ENCODE measurements around the gene SIRT7.
A peak's percentile ranks its signal among the peaks of the same experiment; 100 is the strongest.

Gene SIRT7

DNA sequence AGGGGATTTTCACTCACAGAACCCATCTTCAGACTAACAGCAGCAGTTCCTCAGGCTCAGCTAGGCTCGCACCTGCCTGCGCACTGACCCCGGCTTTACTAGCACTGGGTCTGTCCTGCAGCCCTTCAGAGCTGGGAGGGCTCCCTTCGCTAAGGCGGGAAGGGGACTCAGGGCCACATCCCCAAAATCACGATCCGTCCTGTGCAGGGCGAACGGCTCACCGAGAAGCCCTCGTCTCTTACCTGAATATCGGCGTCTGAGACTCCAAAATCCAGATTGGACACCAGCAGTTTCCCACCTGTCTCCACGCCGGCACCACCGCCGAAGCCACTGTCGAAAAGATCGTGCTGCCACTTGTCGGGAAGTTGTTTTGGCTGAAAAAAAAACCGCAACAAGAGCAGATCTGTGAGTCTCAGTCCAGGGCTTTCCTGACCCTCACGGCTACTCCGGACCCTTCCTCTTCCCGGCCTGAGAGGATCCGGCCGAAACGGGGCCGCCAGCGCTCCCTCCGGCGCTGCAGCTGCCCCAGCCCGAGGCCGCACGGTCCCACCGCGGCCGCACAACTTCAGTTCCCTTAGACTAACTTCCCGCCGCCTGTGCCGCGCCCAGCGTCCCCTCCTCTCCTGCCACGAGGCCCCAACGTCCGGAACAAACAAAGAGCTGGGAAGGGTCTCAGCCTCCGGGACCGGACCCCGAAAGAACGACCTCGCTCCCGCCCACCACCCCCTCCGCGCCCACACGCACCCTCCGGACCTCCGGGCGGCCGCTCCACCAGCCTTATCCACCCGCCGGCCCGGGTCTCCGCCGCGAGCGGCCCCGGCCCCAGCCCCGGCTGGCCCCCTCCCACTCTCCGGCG, 27.3 kb downstream of the SIRT7 start:
- no peak for DNase-seq (ENCODE audit: insufficient read length, low spot score)
- no peak for FAIRE-seq

DNA sequence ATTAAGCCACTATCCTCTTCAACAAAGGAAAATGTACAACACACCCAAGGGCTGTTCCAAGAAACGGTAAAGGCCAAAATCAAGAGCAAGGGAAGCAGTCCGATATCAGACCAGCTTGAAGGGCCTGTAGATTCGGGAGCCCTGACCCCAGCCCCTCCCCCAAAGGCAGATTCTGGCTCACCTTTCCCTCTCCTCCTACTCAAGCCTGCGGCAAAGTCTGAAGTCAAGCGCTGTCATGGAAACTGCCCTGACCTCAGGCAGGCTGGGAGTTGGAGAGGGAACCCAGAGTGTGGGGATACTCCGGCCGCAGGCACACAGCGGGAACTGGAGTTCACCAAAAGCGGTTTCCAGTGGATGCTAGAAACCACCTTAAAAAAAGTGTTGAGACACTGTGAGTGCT, 28.4 kb downstream of the SIRT7 start:
- DNase-seq (ENCODE audit: insufficient read length, low spot score): no peak
- FAIRE-seq: no peak

DNA sequence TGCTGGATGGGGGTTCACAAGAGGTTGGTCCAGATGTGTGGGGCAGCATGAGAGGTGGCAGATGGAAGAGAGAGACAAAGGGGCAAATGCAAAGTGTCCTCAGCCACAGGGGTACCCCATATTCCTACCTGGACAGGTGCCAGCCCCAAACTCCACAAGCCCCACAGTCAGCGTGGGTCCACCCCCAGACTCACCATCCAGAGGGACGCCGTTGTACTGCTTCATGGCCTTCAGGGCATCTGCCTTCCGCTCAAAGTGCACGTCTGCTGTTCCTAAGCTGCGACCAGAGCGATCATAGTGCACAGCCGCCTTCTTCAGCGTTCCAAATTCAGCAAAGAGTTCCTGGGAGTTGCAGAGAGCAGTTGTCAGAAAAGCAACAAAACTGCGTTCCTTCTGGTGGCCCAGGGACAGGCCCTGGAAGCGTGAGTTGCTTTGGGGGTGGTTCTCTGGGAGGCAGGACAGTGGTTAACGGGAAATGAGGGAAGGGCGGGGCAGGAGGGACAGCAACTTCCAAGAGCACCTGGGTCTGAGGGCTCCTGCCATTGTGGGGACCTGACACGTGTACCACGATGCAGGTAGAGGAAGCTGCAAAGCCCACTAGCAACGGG, 28.9 kb downstream of the SIRT7 start:
- DNase-seq (ENCODE audit: insufficient read length, low spot score) (no peak), FAIRE-seq (no peak)

DNA sequence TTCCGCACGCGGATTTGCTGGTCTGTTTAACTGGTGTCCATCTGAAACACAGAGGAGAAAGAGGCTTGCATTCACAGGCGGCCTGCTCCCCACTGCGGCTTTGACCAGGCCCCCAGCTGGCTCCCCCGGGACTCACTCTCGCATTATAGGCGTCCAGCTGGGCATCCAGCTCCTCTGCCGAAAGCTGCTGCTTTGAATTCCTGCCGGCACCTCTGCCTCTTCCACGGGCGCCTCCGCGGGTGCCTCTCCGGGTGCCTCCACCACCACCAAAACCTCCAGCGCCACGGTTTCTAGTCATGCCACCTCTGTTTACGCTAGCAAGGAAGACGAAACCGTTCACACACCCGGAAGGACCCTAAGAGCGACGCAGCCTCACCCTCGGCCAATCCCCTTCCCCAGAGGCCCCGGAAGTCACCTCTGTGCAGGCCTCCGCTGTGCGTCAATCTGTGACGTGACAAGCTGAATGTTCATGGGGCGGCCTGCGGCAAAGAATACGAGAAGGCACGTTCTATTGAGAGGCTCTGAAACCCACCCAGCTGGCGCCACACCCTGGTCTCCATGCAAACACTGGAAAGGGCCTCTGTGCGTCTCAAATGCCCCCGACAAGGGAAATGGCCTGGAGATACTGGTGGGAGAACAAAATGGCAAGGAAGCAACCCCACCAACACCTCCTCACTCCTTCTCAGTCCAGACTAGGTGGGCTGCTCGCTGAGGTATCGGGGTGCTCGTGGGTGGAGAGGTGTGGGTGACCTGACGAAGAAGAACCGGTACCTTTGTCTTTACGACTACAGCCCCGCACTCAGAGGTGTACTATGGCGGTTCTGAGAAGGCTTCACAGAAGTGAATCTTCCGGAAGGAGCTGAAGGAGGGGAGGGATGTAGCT, 29.6 kb downstream of the SIRT7 start:
- FAIRE-seq (no peak), DNase-seq (ENCODE audit: insufficient read length, low spot score) (no peak)

DNA sequence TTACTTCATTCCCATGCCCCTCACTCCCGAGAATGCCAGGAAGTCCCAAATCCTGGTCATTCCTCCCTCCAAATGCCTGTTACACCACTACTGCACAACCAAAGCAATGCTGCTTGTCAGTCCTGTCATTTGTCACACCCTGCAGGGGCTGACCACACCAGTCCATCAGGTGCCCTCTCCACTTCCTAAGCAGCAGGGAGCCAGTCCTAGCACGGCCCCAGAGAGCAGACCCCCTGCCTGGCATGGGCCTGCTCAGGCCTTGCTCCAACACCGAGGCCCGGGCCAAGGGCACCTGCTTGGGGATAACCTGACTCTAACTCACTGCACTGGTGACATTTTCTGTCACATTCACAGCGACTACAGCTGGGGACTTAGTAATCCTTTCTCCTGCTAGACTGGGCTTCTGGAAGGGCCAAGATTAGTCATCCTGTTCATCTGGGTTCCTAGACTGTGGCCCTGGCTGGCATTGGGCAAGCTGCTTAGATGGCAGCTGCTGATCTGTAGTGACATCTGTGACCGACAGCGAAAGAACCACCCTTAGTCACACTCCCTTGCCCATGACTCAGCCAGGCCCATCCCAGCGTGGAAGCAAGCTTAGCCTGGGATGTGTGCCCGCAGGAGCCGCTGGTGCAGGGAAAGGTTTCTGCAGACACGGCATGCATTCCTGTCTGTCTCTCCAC, 32.0 kb downstream of the SIRT7 start:
- FAIRE-seq (no peak), DNase-seq (ENCODE audit: insufficient read length, low spot score) (no peak)

DNA sequence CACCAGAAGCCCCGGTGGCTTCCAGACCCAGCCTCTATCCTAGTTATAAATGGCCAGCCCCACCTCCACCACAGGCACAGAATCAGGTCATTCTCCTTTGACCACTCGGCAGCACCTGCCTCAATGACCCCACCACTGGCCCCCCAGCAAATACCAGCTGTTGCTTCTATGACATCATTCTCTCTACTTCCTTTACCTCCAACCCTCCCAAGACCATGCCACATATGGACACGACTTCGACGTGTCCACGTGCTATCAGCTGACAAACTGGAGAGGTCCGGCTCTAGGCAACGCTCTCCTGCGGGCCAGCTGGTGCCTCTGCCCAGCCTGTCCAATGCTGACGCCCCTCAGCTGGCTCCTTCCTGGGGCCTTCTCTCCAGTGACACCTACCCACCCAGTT, 32.5 kb downstream of the SIRT7 start:
- DNase-seq (ENCODE audit: insufficient read length, low spot score) (no peak), FAIRE-seq (no peak)

DNA sequence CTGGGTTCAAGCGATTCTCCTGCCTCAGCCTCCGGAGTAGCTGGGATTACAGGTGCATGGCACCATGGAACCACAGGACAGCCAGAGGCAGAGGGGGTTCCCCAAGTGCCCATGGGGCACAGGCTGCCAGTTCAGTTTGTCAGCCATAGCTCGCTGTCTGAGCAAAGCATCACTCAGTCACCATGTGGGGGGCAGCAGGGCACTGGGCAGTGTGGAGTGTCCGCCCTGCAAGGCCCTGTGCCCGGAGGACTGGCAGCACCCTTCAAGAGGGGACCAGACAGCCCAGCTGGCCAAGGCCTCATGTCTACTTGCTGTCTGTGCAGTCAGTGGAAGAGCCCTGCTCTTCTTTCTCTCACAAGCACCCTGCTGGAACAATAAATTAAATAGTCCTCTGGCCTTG, 33.0 kb downstream of the SIRT7 start:
- DNase-seq (ENCODE audit: insufficient read length, low spot score) (no peak), FAIRE-seq (no peak)

DNA sequence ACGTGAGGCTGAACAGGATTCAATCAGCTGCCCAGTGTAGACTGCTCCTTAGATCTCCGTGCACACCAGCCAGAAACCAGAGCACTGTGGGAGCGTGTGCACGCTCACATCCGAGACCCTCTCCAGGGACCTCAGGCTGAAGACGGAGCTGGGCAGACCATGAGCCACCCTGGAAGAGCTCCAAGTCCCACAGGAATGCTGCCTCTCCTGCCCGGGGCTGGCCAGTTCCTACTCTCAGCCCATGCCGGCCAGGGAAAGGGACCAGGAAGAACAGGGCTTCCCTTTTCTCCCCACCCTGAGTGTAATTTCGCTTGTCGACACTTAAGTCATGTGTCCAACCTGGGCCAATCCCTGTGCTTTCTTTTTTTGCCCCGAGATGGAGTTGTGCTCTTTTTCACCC, 33.5 kb downstream of the SIRT7 start:
- no peak for DNase-seq (ENCODE audit: insufficient read length, low spot score)
- no peak for FAIRE-seq

DNA sequence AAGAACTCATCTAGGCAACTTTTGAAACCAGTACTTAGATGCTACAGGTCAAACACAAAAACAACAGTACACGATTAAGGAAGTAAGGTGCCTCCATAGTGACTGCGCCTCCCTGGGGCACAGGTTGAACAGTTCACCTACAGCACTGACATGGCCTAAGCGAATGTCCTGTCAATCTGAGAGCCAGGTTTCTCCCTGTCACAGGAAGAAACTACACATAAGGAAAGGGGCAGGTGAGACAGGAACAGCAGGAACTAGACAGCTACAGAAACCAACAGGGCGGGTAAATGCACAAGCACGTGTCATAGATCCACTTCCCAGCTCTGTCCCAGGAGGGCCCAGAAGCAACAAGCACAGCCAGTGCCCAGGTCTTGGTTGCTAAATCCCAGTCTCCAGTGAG, 38.9 kb downstream of the SIRT7 start:
- DNase-seq (ENCODE audit: insufficient read length, low spot score) (no peak), FAIRE-seq (no peak)

DNA sequence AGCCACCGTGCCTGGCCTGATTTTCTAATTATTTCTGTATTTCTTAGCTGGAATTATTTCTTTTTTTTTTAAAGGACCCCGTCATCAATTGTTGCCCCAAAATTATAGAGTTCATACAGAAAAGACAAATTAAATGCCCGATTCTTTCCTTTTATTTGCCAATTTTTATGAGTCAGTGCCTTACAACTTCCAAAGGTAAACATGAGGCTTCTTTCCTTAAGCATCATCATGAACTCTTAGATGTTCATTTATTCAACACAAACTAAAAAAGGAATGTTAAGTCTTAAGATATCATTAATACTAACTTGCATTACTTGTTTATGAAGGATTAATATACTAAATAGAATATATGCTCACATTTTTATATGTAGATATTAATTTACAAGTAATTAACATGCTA, 39.7 kb downstream of the SIRT7 start:
- FAIRE-seq (no peak), DNase-seq (ENCODE audit: insufficient read length, low spot score) (no peak)

DNA sequence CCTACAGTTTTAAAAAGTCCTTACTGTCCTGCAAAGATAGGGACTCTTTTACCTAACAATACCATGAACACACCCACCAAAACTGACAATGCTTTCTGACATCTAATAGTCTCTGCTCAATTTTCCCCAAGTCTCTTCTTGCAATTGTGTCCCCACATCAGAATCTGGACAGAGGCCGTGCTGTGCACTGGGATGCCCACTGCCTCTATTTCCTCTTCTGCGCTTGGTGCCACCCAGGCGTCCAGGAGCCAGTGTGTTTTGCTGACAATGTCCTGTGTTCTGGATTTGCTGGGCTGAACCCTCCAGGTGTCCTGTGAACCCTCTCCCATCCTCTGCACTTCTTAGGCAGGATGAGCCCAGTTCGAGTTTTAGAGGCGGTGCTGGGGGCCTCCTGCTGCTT, 40.4 kb downstream of the SIRT7 start:
- FAIRE-seq (no peak), DNase-seq (ENCODE audit: insufficient read length, low spot score) (no peak)

DNA sequence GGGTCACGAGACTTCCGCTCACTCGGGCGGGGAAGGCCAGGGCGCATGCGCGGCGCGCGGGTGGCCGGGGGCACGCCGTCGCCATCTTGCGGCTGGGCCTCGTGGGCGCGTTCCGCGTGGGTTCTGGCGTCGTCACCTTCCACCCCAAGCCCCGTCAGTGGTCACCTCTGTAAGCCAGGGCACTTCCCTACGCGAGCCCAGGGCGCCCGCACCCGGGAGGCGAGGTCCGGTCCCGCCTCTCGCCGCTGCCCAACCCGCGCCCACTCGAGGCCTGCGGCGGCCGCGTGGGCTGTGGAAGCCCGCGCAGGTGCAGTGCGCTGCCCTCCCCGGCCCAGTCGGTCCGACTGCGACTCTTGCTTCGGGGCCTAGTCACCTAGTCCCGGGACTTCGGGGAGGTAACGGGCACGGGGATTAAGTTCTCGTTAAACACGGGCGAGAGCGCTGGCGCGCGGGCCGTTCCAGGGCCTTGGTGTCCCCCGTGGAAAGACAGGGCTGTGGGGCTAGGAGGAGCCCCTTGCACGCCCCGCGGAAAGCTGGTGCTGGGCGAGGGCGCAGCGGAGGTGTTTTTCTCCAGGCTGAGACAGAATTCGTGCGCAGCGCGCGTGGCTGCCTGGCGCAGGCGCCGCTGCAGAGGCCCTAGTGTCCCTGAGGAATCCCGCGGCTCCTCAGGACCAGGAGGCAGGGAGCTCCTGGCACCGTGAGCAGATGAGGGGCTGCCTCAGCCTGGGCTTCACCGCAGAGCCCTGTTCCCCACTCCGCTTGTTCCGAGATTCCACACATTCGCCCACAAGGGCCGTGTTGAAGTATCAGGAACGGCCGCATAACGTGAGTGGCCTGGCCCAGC, 46.4 kb downstream of the SIRT7 start:
- peak; percentile 97 for DNase-seq (ENCODE audit: insufficient read length, low spot score)

DNA sequence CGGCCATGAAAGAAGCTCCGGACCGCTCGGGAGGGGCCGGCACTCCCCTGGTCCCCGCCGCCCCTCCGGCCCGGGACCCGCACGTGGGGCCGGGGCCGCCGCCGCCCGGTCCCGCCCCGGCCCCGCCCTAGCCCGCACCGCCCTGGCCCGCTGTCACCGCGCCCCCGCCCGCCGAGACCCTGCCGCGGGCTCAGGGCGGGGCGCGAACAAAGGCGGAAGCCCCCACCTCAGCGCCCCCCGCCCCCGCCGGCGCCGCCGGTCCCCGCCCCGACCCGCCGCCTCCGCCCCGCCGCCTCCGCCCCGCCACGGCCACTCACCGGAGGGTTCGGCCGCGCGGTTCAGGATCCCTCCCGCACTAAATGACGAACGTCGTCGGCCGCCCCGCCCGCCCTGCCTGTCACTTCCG, 47.0 kb downstream of the SIRT7 start, which contains the start of gene ARHGDIA:
Gene ARHGDIA (minus strand): TSS at position 357 of the 406 bp plus-strand sequence. CDS start 1,407 bp downstream, outside the sequence.
- FAIRE-seq: no peak
- no peak for DNase-seq (ENCODE audit: insufficient read length, low spot score)

More for the DNA sequence above, 46.4 kb downstream of the SIRT7 start:
- FAIRE-seq: peak; percentile 52

DNA sequence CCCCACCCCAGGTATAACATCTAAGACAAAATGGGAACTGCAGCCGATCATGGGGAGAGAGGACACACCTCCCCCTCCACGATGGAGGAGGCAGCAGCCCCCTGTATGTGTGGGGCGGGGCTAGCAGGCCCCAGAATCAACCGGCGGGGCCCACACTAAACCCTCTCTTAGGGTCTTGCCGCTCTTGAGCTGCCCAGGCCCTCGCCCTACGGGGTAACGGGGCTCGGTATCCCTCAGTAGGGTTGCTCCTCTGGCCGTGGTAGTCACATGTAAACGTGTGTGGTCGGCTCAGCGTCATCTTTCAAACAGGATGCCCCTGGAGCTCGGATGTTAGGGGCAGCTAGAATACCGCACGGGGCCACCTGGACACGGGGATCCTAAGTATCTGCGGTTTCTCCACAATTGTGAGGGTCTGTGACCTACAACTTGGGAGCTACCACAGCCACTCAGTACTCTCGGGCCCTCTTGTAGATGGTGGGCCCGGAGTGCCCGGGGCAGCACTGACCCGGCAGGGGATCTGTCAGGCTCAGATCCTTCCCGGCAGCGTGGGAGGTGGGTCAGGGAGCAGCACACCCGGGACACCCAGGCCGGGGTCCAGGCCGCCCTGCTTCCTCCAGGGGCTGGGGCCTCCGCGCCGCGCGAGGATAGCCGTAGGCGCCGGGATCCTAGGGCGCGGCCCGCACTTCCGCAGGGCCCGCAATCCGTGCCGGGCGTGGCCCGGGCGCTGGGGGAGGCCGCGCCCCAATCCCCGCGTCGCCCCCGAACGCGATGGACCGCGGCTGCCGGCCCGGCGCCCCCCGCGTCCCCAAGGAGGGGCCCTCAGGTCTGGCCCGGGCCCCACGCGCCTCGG, 47.6 kb downstream of the SIRT7 start:
- DNase-seq (ENCODE audit: insufficient read length, low spot score) (peak; percentile 37), FAIRE-seq (no peak)

DNA sequence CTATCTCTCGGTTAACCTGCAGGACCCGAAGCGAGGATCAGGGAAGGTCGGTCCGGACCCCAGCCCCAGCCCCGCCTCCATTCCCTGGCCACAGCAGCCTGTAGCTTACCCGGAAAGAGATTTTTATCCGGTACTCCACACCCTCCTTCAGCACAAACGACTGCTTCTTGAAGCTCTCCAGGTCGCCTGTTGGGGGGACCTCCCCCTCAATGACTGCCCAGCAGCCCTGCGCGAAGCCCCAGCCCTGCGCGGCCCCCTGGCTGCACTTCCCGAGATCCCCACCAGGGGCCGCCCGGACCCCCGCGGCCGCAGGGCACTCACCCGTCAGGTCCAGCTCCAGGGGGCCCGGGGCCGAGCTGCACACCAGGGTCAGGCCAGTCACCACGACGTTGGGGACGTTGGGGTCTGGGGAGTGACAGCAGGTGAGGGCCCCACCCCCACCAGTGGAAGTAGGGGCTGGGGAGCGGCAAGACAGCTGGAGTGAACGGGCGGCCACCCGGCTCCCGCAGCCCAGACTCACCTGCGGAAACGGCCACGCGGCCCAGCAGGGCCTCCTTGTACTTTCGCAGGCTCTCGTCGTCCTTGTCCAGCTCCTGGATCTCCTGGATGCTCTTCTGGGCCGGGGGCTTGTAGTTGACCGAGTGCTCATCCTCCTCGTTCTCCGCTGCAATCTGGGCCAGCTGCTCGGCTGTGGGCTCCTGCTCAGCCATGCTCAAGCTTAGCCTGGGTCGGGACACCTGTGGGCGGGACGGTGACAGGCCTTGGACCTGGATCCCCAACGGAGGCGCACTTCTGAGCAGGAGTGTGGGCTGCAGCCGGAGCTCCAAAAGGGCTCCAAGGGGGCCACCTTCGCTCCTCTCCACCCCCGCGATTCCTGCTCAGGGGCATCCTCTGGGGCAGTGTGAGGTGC, 48.5 kb downstream of the SIRT7 start:
- peak; percentile 57 for DNase-seq (ENCODE audit: insufficient read length, low spot score)
- no peak for FAIRE-seq

DNA sequence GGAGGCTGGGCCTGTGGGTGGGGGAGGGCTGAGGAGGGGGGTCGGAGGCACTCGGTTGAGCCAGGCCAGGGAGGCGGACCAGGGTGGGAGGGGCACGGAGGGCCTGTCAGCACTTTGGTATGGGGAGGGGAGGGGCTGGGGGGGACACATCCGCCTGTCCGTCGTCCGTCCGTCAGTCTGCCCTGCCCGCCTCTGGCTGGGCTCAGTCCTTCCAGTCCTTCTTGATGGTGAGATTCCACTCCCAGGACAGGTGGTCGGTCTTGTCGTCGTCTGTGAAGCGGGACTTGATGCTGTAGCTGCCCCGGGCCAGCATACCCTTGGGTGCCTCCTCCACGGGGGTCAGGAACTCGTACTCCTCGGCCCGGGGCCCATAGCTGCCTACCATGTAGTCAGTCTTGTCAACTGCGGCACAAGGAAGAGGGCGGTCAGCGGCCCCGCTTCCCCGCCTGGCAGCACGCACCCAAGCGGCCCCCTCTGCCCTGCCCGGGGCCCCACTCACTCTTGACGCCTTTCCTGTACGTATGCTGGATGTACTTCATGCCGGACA, 49.2 kb downstream of the SIRT7 start:
- FAIRE-seq (no peak), DNase-seq (ENCODE audit: insufficient read length, low spot score) (no peak)

DNA sequence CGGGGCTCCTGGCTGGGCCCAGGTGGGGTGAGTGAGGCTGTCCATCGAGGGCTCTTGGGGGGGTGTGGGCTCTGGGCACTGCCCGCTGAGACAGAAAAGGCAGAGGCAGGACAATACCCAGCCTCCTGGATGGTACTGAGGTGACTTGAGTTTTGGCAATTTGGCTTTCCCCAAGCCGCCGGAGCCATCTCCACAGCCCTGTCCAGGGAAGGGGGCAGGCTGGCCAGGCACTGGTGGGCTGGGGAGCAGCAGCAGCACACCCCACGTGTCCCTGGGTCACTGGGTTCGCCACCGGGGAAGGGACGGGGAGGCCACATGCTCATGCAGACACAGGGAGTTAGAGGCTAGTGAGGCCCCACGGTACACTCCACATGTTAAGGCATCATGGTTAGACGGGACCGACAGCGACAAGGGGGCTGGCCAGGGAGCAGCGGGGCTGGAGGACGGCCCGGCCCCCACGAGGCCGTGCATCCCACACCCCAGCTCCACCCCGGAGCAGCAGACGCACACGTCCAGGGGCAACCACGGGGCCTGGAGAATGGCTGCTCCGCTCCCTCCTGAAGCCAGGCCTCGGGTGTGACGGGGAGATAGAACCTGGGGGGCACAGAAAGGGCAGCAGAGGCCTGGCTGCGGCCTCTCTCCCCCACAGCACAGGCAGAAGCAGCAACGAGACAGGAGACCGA, 49.8 kb downstream of the SIRT7 start:
- FAIRE-seq (no peak), DNase-seq (ENCODE audit: insufficient read length, low spot score) (no peak)
